Mammary epithelial cell (primary cell): ENCODE results near the gene NCOA3.

Source experiments
- EZH2 ChIP-seq: IDR thresholded peaks from 2 replicates; pipeline ENCODE4 v1.6.1; 2012; ENCODE audit warnings: low read length, inconsistent platforms, borderline replicate concordance
- TF ChIP-seq, protein P1 (sequence below), 2 donors: IDR thresholded peaks in 1 of 2; conservative IDR thresholded peaks in 1 of 2; 2 replicates each; pipeline ENCODE4 v1.5.1; 2011 to 2012; ENCODE audit warnings: inconsistent platforms in 2 of 2, low read length in 2 of 2, mild to moderate bottlenecking in 2 of 2, control low read depth in 1 of 2, low read depth in 1 of 2; ENCODE audit not compliant: insufficient read depth in 1 of 2; ENCODE audit errors: extremely low read depth in 1 of 2

- TF ChIP-seq, protein P1, sequence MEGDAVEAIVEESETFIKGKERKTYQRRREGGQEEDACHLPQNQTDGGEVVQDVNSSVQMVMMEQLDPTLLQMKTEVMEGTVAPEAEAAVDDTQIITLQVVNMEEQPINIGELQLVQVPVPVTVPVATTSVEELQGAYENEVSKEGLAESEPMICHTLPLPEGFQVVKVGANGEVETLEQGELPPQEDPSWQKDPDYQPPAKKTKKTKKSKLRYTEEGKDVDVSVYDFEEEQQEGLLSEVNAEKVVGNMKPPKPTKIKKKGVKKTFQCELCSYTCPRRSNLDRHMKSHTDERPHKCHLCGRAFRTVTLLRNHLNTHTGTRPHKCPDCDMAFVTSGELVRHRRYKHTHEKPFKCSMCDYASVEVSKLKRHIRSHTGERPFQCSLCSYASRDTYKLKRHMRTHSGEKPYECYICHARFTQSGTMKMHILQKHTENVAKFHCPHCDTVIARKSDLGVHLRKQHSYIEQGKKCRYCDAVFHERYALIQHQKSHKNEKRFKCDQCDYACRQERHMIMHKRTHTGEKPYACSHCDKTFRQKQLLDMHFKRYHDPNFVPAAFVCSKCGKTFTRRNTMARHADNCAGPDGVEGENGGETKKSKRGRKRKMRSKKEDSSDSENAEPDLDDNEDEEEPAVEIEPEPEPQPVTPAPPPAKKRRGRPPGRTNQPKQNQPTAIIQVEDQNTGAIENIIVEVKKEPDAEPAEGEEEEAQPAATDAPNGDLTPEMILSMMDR (conservative IDR thresholded peaks at IDR 0.05 in 1 of 2, IDR thresholded peaks at IDR 0.05 in 1 of 2; ENCODE audit: extremely low read depth in 1 of 2, insufficient read depth in 1 of 2, low read depth in 1 of 2, low read length in 2 of 2) = no peak
- TF ChIP-seq EZH2 = no peak
These were observed 101.6 kb downstream of the NCOA3 start for GRCh38 chr20:47603260-47603659.
